NT2/D1 (cell line): ENCODE data around the gene PHF21B.

Experiments
- DNase-seq: peaks from one replicate; pipeline ENCODE4 v3.0.0-alpha.2; 2011; ENCODE audit warnings: low read depth, low spot score
- H3K27me3 ChIP-seq: 2 replicates; pipeline ENCODE4 v1.6.0; 2011; ENCODE audit warnings: mild to moderate bottlenecking; ENCODE audit not compliant: insufficient read length, insufficient read depth
- H3K36me3 ChIP-seq: 2 replicates; pipeline ENCODE4 v1.6.1; 2011; ENCODE audit warnings: mild to moderate bottlenecking, low read length, mixed read lengths; ENCODE audit not compliant: insufficient read depth, insufficient read length
- H3K4me1 ChIP-seq: 2 replicates; pipeline ENCODE4 v1.5.1; 2011; ENCODE audit not compliant: insufficient read depth, insufficient read length
- H3K4me3 ChIP-seq: 2 replicates; pipeline ENCODE4 v1.5.1; 2011; ENCODE audit warnings: low read depth; ENCODE audit not compliant: insufficient read length
- H3K9ac ChIP-seq: 2 replicates; pipeline ENCODE4 v1.6.0; 2011; ENCODE audit warnings: low read depth; ENCODE audit not compliant: insufficient read length
- H3K9me3 ChIP-seq: 2 replicates; pipeline ENCODE4 v1.5.1; 2011; ENCODE audit warnings: mild to moderate bottlenecking, low read length; ENCODE audit not compliant: insufficient read depth
- SUZ12 ChIP-seq: IDR thresholded peaks from 2 replicates; pipeline ENCODE4 v1.6.1; 2011; ENCODE audit not compliant: insufficient read length, insufficient read depth; ENCODE audit errors: extremely low read depth
- YY1 ChIP-seq: IDR thresholded peaks from 2 replicates; pipeline ENCODE4 v1.6.1; 2011; ENCODE audit not compliant: insufficient read length, insufficient read depth
- ZNF274 ChIP-seq: IDR thresholded peaks from 2 replicates; pipeline ENCODE4 v1.6.1; 2011; ENCODE audit warnings: mild to moderate bottlenecking, low read depth, low read length

The PHF21B gene

GRCh38 chr22:45013138-45013537, 3.3 kb upstream of the PHF21B start:
- H3K9ac ChIP-seq, result no peak overlapping the region
- no peaks in the 10 kb centered on the region for H3K36me3 ChIP-seq
- H3K4me3 ChIP-seq, result no peak overlapping the region
- no peaks in the 10 kb centered on the region for H3K9me3 ChIP-seq
- H3K27me3 ChIP-seq, result no peaks in the 10 kb centered on the region
- DNase-seq, result no peak
- TF ChIP-seq YY1 (no peak), SUZ12 (no peak)
- H3K4me1 ChIP-seq, result peaks cover 7% of the 10 kb centered on the region

GRCh38 chr22:45010532-45010900, 711 bp upstream of the PHF21B start:
- Histone ChIP-seq H3K27me3 (no peaks in the 10 kb centered on the region), H3K4me3 (peak overlapping the region; percentile 47), H3K9ac (peak overlapping the region; percentile 81), H3K9me3 (no peaks in the 10 kb centered on the region), H3K36me3 (no peaks in the 10 kb centered on the region), H3K4me1 (peaks cover 7% of the 10 kb centered on the region)
- TF ChIP-seq YY1 (no peak), SUZ12 (no peak), ZNF274 (no peak)
- DNase-seq, result no peak

GRCh38 chr22:45008751-45009605, 827 bp downstream of the PHF21B start:
- Histone ChIP-seq H3K36me3 (peaks cover 5% of the 10 kb centered on the region), H3K4me3 (peak overlapping the region; percentile 62), H3K4me1 (peaks cover 4% of the 10 kb centered on the region), H3K9ac (peak overlapping the region; percentile 85), H3K9me3 (no peaks in the 10 kb centered on the region), H3K27me3 (no peaks in the 10 kb centered on the region)
- no peak for TF ChIP-seq YY1
- no peak for TF ChIP-seq SUZ12
- TF ChIP-seq ZNF274, result no peak
- no peak for DNase-seq

- H3K9ac ChIP-seq, result peak overlapping the region; percentile 85
- peaks cover 4% of the 10 kb centered on the region for H3K4me1 ChIP-seq
- DNase-seq, result peak; percentile 23
- H3K9me3 ChIP-seq, result 0 out of 2 replicates have a peak, but pooled peaks cover 5% of the 10 kb centered on the region
- no peak for TF ChIP-seq SUZ12
- TF ChIP-seq ZNF274, result no peak
- no peak for TF ChIP-seq YY1
- H3K27me3 ChIP-seq, result no peaks in the 10 kb centered on the region
- peaks cover 5% of the 10 kb centered on the region for H3K36me3 ChIP-seq
- H3K4me3 ChIP-seq, result peak overlapping the region; percentile 62
Measured at GRCh38 chr22:45008186-45008681, 1.6 kb downstream of the PHF21B start.

GRCh38 chr22:45007391-45008185, 2.2 kb downstream of the PHF21B start:
- peak; percentile 72 for DNase-seq

GRCh38 chr22:45006964-45007390, 2.8 kb downstream of the PHF21B start:
- peak; percentile 33 for DNase-seq

More at GRCh38 chr22:45007391-45008185, 2.2 kb downstream of the PHF21B start:
- peaks cover 4% of the 10 kb centered on the region for H3K4me1 ChIP-seq
- no peak for TF ChIP-seq SUZ12
- TF ChIP-seq YY1, result no peak
- peaks cover 5% of the 10 kb centered on the region for H3K36me3 ChIP-seq
- 0 out of 2 replicates have a peak, but pooled peaks cover 6% of the 10 kb centered on the region for H3K9me3 ChIP-seq
- no peaks in the 10 kb centered on the region for H3K27me3 ChIP-seq
- H3K4me3 ChIP-seq, result peak overlapping the region; percentile 62
- H3K9ac ChIP-seq, result peak overlapping the region; percentile 85

More at GRCh38 chr22:45006964-45007390, 2.8 kb downstream of the PHF21B start:
- no peak for TF ChIP-seq ZNF274
- TF ChIP-seq SUZ12, result no peak
- TF ChIP-seq YY1, result no peak
- Histone ChIP-seq H3K9ac (peak overlapping the region; percentile 67), H3K36me3 (peaks cover 5% of the 10 kb centered on the region), H3K4me3 (peak overlapping the region; percentile 50), H3K27me3 (no peaks in the 10 kb centered on the region), H3K4me1 (peaks cover 4% of the 10 kb centered on the region), H3K9me3 (0 out of 2 replicates have a peak, but pooled peaks cover 6% of the 10 kb centered on the region)
